Muscle layer of duodenum (tissue), 2 donors: Measurements from ENCODE around the gene SCN2B.

ENCODE experiments used
- H3K27ac ChIP-seq: one replicate; pipeline ENCODE4 v1.7.0; 2013; ENCODE audit warnings: mild to moderate bottlenecking, low read length
- H3K27me3 ChIP-seq: one replicate; pipeline ENCODE4 v1.7.0; 2013; ENCODE audit warnings: low read depth, mild to moderate bottlenecking, control low read depth, low read length
- H3K36me3 ChIP-seq, 2 donors: one replicate each; pipeline ENCODE4 v1.7.0; 2013; ENCODE audit warnings: low read length in 2 of 2, control low read depth in 1 of 2, mild to moderate bottlenecking in 1 of 2; ENCODE audit not compliant: insufficient read depth in 2 of 2, control insufficient read depth in 1 of 2
- H3K4me1 ChIP-seq, 2 donors: one replicate each; pipeline ENCODE4 v1.7.0; 2013; ENCODE audit warnings: low read length in 2 of 2, mild to moderate bottlenecking in 2 of 2, control low read depth in 1 of 2, moderate library complexity in 1 of 2; ENCODE audit not compliant: insufficient read depth in 2 of 2, control insufficient read depth in 1 of 2
- H3K4me3 ChIP-seq, 2 donors: one replicate each; pipeline ENCODE4 v1.7.0; 2013; ENCODE audit warnings: low read length in 2 of 2, low read depth in 1 of 2, mild to moderate bottlenecking in 1 of 2
- H3K9me3 ChIP-seq, 2 donors: one replicate each; pipeline ENCODE4 v1.7.0; 2013; ENCODE audit warnings: low read length in 2 of 2, control low read depth in 1 of 2, mild to moderate bottlenecking in 1 of 2; ENCODE audit not compliant: control insufficient read depth in 1 of 2
- donor health status: healthy.

The SCN2B gene

DNA sequence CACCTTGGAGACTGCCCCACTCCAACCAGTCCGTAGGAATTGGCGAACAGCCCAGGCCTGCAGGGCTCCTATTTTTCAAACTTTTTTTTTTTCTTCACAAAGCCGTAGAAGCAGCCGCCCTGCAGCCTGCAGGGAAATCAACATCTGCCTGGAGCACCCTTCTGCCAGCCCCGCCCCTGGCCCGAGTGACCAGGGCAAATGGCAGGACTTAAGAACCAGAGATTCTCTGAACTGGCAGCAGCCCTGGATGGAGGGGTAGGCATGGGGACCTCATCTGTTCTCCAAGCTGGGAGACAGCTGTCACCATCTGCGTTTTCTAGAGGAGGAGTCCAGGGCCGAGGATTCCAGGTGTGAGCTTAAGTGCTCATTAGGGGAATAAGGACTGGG, 5.6 kb downstream of the SCN2B start:
- no peak overlapping the region for H3K27ac ChIP-seq
- H3K36me3 ChIP-seq: no peaks in the 10 kb centered on the region
- peaks cover 0 to 23% of the 10 kb centered on the region in 2 donors for H3K4me1 ChIP-seq
- H3K27me3 ChIP-seq: no peaks in the 10 kb centered on the region
- H3K9me3 ChIP-seq: no peaks in the 10 kb centered on the region
- H3K4me3 ChIP-seq: no peak overlapping the region

DNA sequence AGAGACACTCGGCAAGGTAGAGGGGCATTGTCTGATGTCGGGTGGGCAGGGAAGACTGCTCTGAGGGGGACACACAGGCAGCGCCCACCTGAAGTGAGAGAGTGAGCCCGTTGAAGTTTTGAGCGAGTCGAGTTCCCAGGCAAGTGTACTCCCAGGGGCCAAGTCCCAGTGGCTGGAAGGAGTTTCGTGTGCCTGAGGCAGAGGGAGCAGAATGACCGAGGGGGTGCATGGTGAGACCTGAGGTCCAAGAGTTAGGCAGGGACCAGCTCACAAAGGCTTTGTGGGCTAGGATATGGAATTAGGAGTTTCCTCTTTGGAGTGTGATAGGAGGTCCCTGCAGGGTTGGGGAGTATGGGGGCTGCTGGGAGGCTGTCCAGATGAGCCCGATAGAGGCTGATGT, 6.2 kb downstream of the SCN2B start:
- no peaks in the 10 kb centered on the region for H3K9me3 ChIP-seq
- no peaks in the 10 kb centered on the region for H3K36me3 ChIP-seq
- peaks cover 0 to 18% of the 10 kb centered on the region in 2 donors for H3K4me1 ChIP-seq
- H3K27ac ChIP-seq: no peak overlapping the region
- H3K27me3 ChIP-seq: no peaks in the 10 kb centered on the region
- H3K4me3 ChIP-seq: no peak overlapping the region

DNA sequence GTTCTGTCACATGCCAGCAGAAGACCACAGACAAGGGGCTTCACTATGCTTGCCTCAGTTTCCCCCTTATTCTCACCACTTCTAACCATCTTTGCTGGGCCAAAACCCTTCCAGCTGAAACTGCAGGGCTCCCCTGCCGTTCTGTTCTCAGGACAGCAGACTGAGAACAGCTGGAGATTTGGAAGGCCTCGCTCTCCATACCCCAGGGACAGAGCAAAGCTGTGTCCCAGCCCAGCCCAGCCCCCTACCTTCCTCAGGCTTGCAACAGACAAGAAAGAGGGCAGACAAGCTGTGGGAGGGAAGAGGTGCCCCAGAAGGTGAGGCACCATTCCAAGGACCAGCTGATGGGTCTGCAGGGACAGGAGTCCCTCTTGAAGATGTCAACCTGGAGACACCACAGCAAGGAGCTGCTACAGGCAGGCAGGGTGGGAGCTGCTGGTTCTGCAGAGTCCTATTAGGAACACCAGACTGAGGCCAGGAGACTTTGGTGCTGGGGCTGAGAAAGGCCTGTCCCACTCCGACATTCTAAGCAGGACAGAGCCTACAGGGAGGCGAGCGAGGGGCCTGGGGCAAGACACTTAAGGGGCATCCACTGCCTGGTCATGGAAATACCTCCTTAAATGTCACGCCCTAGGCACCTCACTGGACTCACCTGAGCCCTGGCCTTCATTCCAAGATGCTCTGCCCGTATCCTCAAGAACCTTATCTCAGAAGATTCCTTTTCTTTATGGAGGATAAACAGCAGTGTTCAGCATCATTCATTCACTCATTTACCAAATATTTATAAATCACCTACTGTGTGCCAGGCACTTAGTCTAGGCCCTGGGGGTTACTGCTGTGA, 6.9 kb downstream of the SCN2B start:
- no peak overlapping the region for H3K27ac ChIP-seq
- H3K4me3 ChIP-seq: no peak overlapping the region
- no peaks in the 10 kb centered on the region for H3K36me3 ChIP-seq
- no peaks in the 10 kb centered on the region for H3K9me3 ChIP-seq
- H3K4me1 ChIP-seq: peaks cover 0 to 15% of the 10 kb centered on the region in 2 donors
- no peaks in the 10 kb centered on the region for H3K27me3 ChIP-seq

- Histone ChIP-seq H3K27me3 (no peaks in the 10 kb centered on the region), H3K36me3 (no peaks in the 10 kb centered on the region)
Measured at GRCh38 chr11:118168751-118169150, 7.7 kb downstream of the SCN2B start.

GRCh38 chr11:118168316-118168715, 8.1 kb downstream of the SCN2B start:
- H3K27ac ChIP-seq: no peak overlapping the region
- H3K36me3 ChIP-seq: no peaks in the 10 kb centered on the region
- H3K9me3 ChIP-seq: no peaks in the 10 kb centered on the region
- H3K4me3 ChIP-seq: no peak overlapping the region
- peaks cover 0 to 13% of the 10 kb centered on the region in 2 donors for H3K4me1 ChIP-seq
- no peaks in the 10 kb centered on the region for H3K27me3 ChIP-seq

More at GRCh38 chr11:118168751-118169150, 7.7 kb downstream of the SCN2B start:
- Histone ChIP-seq H3K4me3 (no peak overlapping the region), H3K27ac (no peak overlapping the region), H3K4me1 (peaks cover 0 to 13% of the 10 kb centered on the region in 2 donors), H3K9me3 (no peaks in the 10 kb centered on the region)

GRCh38 chr11:118167906-118168305, 8.5 kb downstream of the SCN2B start:
- Histone ChIP-seq H3K4me1 (peaks cover 0 to 13% of the 10 kb centered on the region in 2 donors), H3K27me3 (no peaks in the 10 kb centered on the region), H3K36me3 (no peaks in the 10 kb centered on the region), H3K4me3 (no peak overlapping the region), H3K9me3 (no peaks in the 10 kb centered on the region), H3K27ac (no peak overlapping the region)

DNA sequence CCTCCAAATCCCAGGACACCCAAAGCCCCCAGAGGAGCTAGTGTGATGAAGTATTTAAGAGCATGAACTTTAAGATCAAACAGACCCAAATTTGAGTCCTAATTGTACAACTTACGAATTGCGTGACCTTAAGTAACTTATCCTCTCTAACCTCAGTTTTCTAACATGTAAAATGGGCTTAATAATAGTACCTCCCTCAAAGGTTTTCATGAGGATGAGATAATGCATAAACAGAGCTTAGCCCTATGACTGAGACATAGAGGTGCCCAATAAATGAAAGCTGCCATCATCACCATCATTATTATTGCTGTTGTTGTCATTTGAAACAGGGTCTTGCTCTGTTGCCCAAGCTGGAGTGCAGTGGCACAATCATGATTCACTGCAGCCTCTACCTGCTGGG, 9.2 kb downstream of the SCN2B start:
- Histone ChIP-seq H3K27me3 (no peaks in the 10 kb centered on the region), H3K27ac (no peak overlapping the region), H3K36me3 (no peaks in the 10 kb centered on the region), H3K9me3 (no peaks in the 10 kb centered on the region), H3K4me1 (peaks cover 0 to 13% of the 10 kb centered on the region in 2 donors), H3K4me3 (no peak overlapping the region)

DNA sequence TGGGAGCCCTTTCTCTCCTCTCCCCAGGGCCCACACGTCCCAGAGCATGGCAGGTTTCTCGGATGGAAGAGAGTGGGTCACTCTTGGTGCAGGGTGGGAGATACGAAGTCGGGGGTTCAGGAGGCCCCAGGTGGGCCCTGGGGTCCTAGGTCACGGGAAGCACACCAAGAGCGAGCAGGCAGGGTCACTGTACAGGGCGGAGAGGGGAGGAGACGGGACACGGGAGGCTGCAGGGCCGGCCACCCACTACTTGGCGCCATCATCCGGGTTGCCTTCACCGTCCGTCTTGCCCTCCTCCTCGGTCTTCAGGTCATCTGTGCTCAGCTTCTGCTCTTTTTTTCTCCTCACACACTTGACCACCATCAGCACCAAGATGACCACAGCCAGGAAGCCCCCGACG, 9.8 kb downstream of the SCN2B start:
- Histone ChIP-seq H3K9me3 (no peaks in the 10 kb centered on the region), H3K36me3 (no peaks in the 10 kb centered on the region), H3K4me3 (no peak overlapping the region), H3K27ac (no peak overlapping the region), H3K4me1 (peaks cover 0 to 13% of the 10 kb centered on the region in 2 donors), H3K27me3 (no peaks in the 10 kb centered on the region)

DNA sequence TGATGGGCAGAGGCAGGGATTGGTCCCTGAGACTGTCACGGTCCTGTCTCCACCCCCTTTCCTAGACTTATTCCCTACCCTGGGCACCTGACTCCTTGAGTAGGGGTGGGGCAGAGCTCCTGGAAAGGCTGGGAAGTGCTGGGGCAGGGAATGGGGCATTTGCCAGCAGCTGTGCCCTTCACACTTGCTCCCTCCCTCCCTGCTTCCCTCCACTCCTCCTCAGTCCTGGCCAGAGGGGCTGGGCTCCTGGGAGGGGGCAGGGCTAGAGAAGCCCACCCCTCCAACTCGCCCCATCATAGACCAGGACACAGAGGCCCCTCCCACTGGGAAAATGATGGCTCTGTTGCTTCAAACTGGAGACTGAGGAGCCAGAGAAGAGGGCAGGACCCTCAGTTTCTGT, 11.6 kb downstream of the SCN2B start:
- H3K27me3 ChIP-seq: no peaks in the 10 kb centered on the region
- no peak overlapping the region for H3K4me3 ChIP-seq
- H3K9me3 ChIP-seq: no peaks in the 10 kb centered on the region
- no peaks in the 10 kb centered on the region for H3K4me1 ChIP-seq
- H3K27ac ChIP-seq: no peak overlapping the region
- H3K36me3 ChIP-seq: no peaks in the 10 kb centered on the region

- Histone ChIP-seq H3K9me3 (no peaks in the 10 kb centered on the region), H3K4me3 (no peak overlapping the region), H3K36me3 (no peaks in the 10 kb centered on the region), H3K4me1 (no peaks in the 10 kb centered on the region), H3K27me3 (no peaks in the 10 kb centered on the region), H3K27ac (no peak overlapping the region)
Measured at GRCh38 chr11:118163494-118163893, 12.9 kb downstream of the SCN2B start.

GRCh38 chr11:118162846-118163245, 13.6 kb downstream of the SCN2B start:
- Histone ChIP-seq H3K4me1 (no peaks in the 10 kb centered on the region), H3K9me3 (no peaks in the 10 kb centered on the region), H3K36me3 (no peaks in the 10 kb centered on the region), H3K27me3 (no peaks in the 10 kb centered on the region), H3K27ac (no peak overlapping the region), H3K4me3 (no peak overlapping the region)

GRCh38 chr11:118161786-118162185, 14.7 kb downstream of the SCN2B start:
- H3K4me1 ChIP-seq: peaks cover 0 to 2% of the 10 kb centered on the region in 2 donors
- H3K4me3 ChIP-seq: no peak overlapping the region
- H3K27me3 ChIP-seq: peaks cover 9% of the 10 kb centered on the region
- H3K27ac ChIP-seq: no peak overlapping the region
- H3K36me3 ChIP-seq: no peaks in the 10 kb centered on the region
- H3K9me3 ChIP-seq: no peaks in the 10 kb centered on the region
